Lung (tissue), 12 donors: ENCODE results near the gene ADAM22. TPM values are rescaled to one million over a fixed set of nuclear protein-coding genes. Genes with fewer than 3 reads are reported as not detected.

Source experiments
- ATAC-seq: fragments of 200-7000 bp; cut with Tn5 transposase; one replicate; pipeline ENCODE4 v1.9.1; 2020; ENCODE audit warnings: moderate number of reproducible peaks; ENCODE audit not compliant: insufficient read depth, low FRiP score
- DNase-seq, 3 donors: peaks; one replicate each; pipeline ENCODE4 v3.0.0-alpha.2; 2013 to 2017
- H3K27ac ChIP-seq, 2 donors: one replicate each; pipeline ENCODE4 v1.5.1; 2013; ENCODE audit warnings: mild to moderate bottlenecking in 2 of 2, moderate library complexity in 2 of 2, control low read depth in 1 of 2, inconsistent platforms in 1 of 2, low read depth in 1 of 2, low read length in 1 of 2
- H3K27me3 ChIP-seq, 3 donors: one replicate each; pipeline ENCODE4 v1.5.1; 2013; ENCODE audit warnings: low read length in 2 of 3; ENCODE audit not compliant: control insufficient read depth in 3 of 3, insufficient read depth in 3 of 3
- H3K36me3 ChIP-seq, 4 donors: one replicate each; pipeline ENCODE4 v1.5.1; 2013; ENCODE audit warnings: low read length in 4 of 4, mild to moderate bottlenecking in 1 of 4, moderate library complexity in 1 of 4; ENCODE audit not compliant: control insufficient read depth in 4 of 4, insufficient read depth in 4 of 4
- H3K4me1 ChIP-seq, 5 donors: one replicate each; pipeline ENCODE4 v1.5.1; 2013; ENCODE audit warnings: low read length in 5 of 5, mild to moderate bottlenecking in 2 of 5, moderate library complexity in 1 of 5; ENCODE audit not compliant: control insufficient read depth in 5 of 5, insufficient read depth in 5 of 5
- H3K4me3 ChIP-seq: one replicate; pipeline ENCODE4 v1.5.1; 2013; ENCODE audit warnings: mild to moderate bottlenecking, control low read depth, moderate library complexity
- H3K9ac ChIP-seq, 2 donors: one replicate each; pipeline ENCODE4 v1.5.1; 2013; ENCODE audit warnings: low read length in 2 of 2, control low read depth in 1 of 2; ENCODE audit not compliant: insufficient read depth in 1 of 2
- H3K9me3 ChIP-seq, 4 donors: one replicate each; pipeline ENCODE4 v1.5.1; 2013; ENCODE audit warnings: low read length in 3 of 4, mild to moderate bottlenecking in 1 of 4, moderate library complexity in 1 of 4; ENCODE audit not compliant: control insufficient read depth in 4 of 4, insufficient read depth in 3 of 4
- WGBS, 2 donors: extraction: QIAGEN DNeasy Blood & Tissue Kit; methylation state at CpG; one replicate each; pipeline ENCODE4 v1.1.7; 2013; 5-methylcytosine and 5-hydroxymethylcytosine counted together
- polyA plus RNA-seq, 2 donors: library from polyadenylated mRNA; stranded (reverse); fragments of 200-250 nt; gene quantifications; one replicate each; pipeline ENCODE4 v1.2.1, GENCODE V29; 2013
- total RNA-seq, 2 donors: library from RNA; depleted of rRNA in 1 of 2; stranded (reverse); fragments of >200 nt in 1 of 2; gene quantifications; one replicate each; pipeline ENCODE4 v1.2.1, GENCODE V29; 2014 to 2021
- TF ChIP-seq, protein P1 (sequence below): IDR thresholded peaks from 2 replicates; pipeline ENCODE4 v1.5.1; 2012; ENCODE audit warnings: mild to moderate bottlenecking; ENCODE audit errors: control extremely low read depth, extremely low read depth
- donor health status: control.
- donor health status: control.
- donor health status: Bipolar disorder and iron deficiency.
- donor health status: healthy.
- donor health status: DM: yes; HTN: yes; CAD: no.

The ADAM22 gene
- total and polyA plus RNA-seq, 4 donors: 0.13 to 17.7 (median 0.97) TPM

DNA sequence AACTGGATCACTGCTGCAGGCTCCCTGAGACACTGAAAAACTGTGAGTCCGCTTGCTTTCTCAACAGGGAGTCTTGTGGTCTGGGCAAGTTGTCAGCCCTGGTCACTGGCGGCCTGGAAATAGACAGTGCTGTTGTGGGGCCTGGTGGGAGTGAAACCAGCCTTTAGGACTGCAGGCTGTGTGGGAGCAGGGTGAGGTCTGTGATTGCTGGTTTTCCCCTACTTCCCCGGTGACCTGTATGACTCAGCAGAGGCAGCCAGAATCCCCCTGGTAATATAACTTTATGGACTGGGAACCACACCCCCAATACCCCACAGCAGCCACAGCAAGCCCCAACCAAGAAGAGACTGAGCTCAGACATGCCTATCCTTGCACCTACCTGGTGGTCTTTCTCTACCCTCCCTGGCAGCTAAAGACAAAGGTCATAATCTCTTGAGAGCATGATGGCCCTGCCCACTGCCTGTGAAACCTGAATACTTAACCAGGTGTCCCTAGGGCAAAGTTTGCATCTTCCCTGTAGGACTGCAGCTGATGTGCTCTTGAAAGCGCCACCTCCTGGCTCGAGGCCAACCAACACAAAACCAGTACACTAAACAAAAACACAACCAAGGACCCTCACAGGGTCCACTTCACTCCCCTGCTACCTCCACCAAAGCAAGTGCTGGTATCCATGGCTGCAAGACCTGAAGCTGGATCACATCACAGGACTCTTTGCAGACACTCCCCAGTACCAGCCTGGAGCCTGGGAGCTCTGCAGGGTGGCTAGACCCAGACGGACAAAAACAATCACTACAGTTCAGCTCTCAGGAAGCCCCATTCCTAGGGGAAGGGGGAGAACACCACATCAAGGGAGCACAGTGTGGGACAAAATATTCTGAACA lies 7.2 kb upstream of the ADAM22 start:
- no peak for ATAC-seq
- DNase-seq: no peak
- 45 to 51% methylated on average over 6 of the region's 6 CpGs for WGBS, 2 donors
- TF ChIP-seq, protein P1, sequence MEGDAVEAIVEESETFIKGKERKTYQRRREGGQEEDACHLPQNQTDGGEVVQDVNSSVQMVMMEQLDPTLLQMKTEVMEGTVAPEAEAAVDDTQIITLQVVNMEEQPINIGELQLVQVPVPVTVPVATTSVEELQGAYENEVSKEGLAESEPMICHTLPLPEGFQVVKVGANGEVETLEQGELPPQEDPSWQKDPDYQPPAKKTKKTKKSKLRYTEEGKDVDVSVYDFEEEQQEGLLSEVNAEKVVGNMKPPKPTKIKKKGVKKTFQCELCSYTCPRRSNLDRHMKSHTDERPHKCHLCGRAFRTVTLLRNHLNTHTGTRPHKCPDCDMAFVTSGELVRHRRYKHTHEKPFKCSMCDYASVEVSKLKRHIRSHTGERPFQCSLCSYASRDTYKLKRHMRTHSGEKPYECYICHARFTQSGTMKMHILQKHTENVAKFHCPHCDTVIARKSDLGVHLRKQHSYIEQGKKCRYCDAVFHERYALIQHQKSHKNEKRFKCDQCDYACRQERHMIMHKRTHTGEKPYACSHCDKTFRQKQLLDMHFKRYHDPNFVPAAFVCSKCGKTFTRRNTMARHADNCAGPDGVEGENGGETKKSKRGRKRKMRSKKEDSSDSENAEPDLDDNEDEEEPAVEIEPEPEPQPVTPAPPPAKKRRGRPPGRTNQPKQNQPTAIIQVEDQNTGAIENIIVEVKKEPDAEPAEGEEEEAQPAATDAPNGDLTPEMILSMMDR: no peak
- Histone ChIP-seq H3K27me3 (no peaks in the 10 kb centered on the region), H3K9ac (no peak overlapping the region), H3K27ac (no peak overlapping the region), H3K4me1 (no peaks in the 10 kb centered on the region), H3K36me3 (no peaks in the 10 kb centered on the region), H3K4me3 (no peak overlapping the region), H3K9me3 (no peaks in the 10 kb centered on the region)

DNA sequence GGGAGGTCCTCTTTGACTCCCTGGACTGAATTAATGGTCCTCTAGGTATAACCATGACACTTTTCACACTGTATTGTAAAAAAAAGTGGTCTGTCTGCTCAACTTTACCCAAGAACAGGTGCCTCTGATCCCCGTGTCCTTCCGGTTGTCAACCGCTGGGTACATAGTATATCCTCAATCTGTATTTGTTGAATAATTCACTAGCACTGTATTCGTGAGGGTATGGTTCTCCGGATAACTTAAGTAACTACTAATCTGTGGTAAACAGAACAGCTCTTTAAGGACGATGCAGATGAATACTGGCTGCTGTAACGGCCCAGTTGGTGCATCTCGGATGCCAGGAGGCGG lies 472 bp upstream of the ADAM22 start:
- H3K27ac ChIP-seq: no peak overlapping the region
- peaks cover 0 to 5% (median 0%) of the 10 kb centered on the region in 3 donors for H3K27me3 ChIP-seq
- no peaks in the 10 kb centered on the region for H3K36me3 ChIP-seq
- ATAC-seq (no peak), DNase-seq (no peak)
- peak overlapping the region in 1 of 2 donors; percentile 67 for H3K9ac ChIP-seq
- 9 to 15% methylated on average over 9 of the region's 9 CpGs for WGBS, 2 donors
- H3K4me1 ChIP-seq: peaks cover 0 to 12% (median 0%) of the 10 kb centered on the region in 5 donors
- no peaks in the 10 kb centered on the region for H3K9me3 ChIP-seq
- peak overlapping the region; percentile 68 for H3K4me3 ChIP-seq
- TF ChIP-seq, protein P1: no peak

DNA sequence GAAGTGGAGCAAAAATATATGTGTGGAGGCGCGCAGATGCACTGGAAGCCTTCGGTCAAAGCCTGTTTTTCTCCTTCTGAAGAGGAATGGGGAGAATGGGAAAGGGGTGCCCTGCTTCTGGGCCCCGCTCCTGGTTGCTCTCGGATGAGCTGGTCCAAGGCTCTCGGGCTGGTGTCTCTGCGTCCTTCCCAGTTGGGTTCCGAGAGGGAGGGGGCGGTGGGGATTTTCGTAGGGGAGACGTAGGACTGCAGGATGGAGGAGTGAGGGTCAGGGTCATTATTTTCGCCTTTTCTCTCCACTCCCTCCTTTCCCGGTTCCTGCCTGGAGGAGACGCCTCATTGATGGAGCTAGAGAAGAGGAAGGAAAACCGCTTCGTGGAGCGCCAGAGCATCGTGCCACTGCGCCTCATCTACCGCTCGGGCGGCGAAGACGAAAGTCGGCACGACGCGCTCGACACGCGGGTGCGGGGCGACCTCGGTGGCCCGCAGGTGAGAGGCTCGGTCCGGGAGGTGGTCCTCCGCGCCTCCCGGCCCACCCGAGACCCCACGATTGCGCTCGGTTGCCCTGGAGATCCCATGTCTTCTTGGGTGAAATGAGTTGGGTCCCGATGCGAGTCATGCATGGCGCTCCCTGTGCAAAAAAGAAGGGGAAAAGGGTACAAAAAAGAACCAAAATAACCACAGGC lies 790 bp downstream of the ADAM22 start:
- Histone ChIP-seq H3K27me3 (peaks cover 0 to 5% (median 0%) of the 10 kb centered on the region in 3 donors), H3K9me3 (no peaks in the 10 kb centered on the region), H3K36me3 (peaks cover 0 to 3% (median 0%) of the 10 kb centered on the region in 4 donors), H3K4me3 (peak overlapping the region; percentile 68), H3K9ac (peak overlapping the region in 1 of 2 donors; percentile 84), H3K27ac (no peak overlapping the region), H3K4me1 (peaks cover 0 to 12% (median 0%) of the 10 kb centered on the region in 5 donors)
- whole genome bisulfite sequencing, 2 donors: 4 to 5% methylated on average over 44 to 47 of the region's 47 CpGs
- DNase-seq (peak in 2 of 3 donors; percentile 31 to 42), ATAC-seq (no peak)
- TF ChIP-seq, protein P1: no peak
